ENCODE measurements around the gene NOTUM. TPM values are rescaled to one million over a fixed set of nuclear protein-coding genes. Genes with fewer than 3 reads are reported as not detected.

Gene NOTUM
- total RNA-seq, 2 experiments from 2014 or later: 0.88 to 4.4 TPM

DNA sequence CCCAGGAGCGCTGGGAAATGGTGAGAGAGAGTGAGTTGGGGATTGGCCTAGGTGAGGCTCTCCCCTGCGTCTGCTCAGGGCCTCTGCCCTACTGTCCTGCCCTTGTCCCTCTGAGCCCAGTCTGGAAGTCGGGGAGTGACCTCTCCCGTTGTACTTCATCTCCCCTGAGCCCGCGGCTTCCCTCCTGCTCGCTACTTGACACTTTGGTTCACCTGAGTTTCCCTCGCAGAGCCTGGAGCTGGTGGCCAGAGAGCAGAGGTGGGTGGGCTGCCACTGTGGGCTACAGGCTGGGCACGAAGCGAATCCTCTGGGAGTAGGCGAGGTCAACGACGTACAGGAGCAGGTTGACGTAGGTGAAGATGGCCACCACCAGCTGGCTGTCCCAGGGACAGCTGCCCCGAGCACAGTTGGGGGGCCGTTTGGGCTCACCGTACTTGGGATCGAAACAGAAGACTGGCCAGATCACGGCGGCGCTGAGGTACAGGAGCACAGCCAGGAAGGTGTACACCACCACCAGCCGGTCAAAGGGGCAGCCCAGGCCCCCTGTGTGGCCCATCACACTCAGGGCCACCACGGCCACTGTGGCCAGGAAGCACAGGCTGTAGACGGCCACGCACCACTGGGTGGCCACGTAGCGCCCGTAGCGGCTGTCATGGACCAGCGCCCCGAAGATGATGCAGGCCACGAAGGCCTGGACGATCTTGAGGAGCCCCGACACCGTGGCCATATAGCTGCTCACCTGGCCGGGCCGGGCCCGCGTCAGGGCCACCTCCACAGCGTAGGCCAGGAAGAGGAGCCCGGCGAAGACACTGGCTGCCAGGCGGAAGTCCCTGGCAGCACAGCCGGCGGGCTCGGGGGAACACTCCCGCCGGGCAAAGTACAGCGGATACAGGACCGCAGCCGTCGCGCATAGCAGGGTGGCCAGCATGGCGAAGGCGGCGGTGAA, 20.2 kb downstream of the NOTUM start:
- Histone ChIP-seq H4K20me1 (ENCODE audit: insufficient read depth, low read length) (no peaks in the 10 kb centered on the region), H3K27ac (ENCODE audit: low read depth, low read length, poor library complexity, severe bottlenecking) (no peak overlapping the region), H3K9me3 (ENCODE audit: low read length) (no peaks in the 10 kb centered on the region), H3K4me3 (ENCODE audit: low read depth, low read length, poor library complexity, severe bottlenecking) (no peak overlapping the region), H3K9me2 (ENCODE audit: insufficient read depth, low read length) (no peaks in the 10 kb centered on the region), H3K4me2 (ENCODE audit: low read length) (no peak overlapping the region), H2AFZ (ENCODE audit: low read length) (no peak overlapping the region), H3K4me1 (ENCODE audit: insufficient read depth, low read length, poor library complexity, severe bottlenecking) (peaks cover 43% of the 10 kb centered on the region), H3K79me2 (ENCODE audit: insufficient read depth, low read depth, low read length) (peaks cover 6% of the 10 kb centered on the region; the same call in 1 of the 2 replicates), H3K36me3 (ENCODE audit: insufficient read depth, low read length) (peaks cover under 1% of the 10 kb centered on the region; the same call in 1 of the 2 replicates)
- CTCF ChIA-PET (ENCODE audit: unreplicated experiment): no interaction called here
- intact Hi-C loops (cut with micrococcal nuclease; ENCODE audit: unreplicated experiment): no loop called here
- POLR2A ChIA-PET: no interaction called here
- DNase-seq (ENCODE audit: low spot score): no peak
- no TSS peak for BruUV-seq (replicated peaks)
- no peak for TF ChIP-seq EZH2phosphoT487 (IDR thresholded peaks at IDR 0.05; ENCODE audit: borderline replicate concordance, low read depth, low read length)
- TF ChIP-seq, protein P1, sequence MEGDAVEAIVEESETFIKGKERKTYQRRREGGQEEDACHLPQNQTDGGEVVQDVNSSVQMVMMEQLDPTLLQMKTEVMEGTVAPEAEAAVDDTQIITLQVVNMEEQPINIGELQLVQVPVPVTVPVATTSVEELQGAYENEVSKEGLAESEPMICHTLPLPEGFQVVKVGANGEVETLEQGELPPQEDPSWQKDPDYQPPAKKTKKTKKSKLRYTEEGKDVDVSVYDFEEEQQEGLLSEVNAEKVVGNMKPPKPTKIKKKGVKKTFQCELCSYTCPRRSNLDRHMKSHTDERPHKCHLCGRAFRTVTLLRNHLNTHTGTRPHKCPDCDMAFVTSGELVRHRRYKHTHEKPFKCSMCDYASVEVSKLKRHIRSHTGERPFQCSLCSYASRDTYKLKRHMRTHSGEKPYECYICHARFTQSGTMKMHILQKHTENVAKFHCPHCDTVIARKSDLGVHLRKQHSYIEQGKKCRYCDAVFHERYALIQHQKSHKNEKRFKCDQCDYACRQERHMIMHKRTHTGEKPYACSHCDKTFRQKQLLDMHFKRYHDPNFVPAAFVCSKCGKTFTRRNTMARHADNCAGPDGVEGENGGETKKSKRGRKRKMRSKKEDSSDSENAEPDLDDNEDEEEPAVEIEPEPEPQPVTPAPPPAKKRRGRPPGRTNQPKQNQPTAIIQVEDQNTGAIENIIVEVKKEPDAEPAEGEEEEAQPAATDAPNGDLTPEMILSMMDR (conservative IDR thresholded peaks at IDR 0.05; ENCODE audit: low read length): no peak

DNA sequence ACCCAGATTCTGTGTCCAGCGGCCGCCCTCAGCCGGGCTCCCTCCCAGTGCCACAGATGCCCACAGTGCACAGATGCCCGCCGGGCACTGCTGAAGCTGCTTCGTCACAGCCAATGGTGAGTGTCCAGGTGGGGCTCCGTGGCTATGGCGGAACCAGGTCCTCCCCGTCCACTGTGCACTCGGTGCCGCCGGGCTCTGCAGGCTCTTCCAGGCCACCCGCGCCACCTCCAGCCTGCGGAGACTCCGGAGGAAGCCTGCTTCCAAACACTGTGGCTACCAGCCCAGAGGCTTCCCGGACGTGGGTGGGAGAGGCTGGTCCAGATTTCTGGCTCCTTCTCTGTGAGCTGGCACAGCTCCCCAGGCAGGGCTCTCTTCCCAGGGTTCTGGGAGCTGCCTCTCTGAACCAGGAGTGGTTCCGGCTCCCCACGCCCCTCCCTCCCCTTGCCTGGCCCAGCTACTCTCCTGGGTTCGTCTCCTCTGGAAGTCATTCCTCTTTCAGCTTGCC, 21.1 kb downstream of the NOTUM start:
- H3K27ac ChIP-seq (ENCODE audit: low read depth, low read length, poor library complexity, severe bottlenecking): no peak overlapping the region
- CTCF ChIA-PET (ENCODE audit: unreplicated experiment): no interaction called here
- no peaks in the 10 kb centered on the region for H4K20me1 ChIP-seq (ENCODE audit: insufficient read depth, low read length)
- DNase-seq (ENCODE audit: low spot score): no peak
- H3K4me1 ChIP-seq (ENCODE audit: insufficient read depth, low read length, poor library complexity, severe bottlenecking): peaks cover 46% of the 10 kb centered on the region
- H3K4me2 ChIP-seq (ENCODE audit: low read length): no peak overlapping the region
- no peak overlapping the region for H2AFZ ChIP-seq (ENCODE audit: low read length)
- H3K9me3 ChIP-seq (ENCODE audit: low read length): no peaks in the 10 kb centered on the region
- intact Hi-C loops (cut with micrococcal nuclease; ENCODE audit: unreplicated experiment): no loop called here
- H3K79me2 ChIP-seq (ENCODE audit: insufficient read depth, low read depth, low read length): peaks cover 6% of the 10 kb centered on the region; the same call in 1 of the 2 replicates
- POLR2A ChIA-PET: no interaction called here
- no TSS peak for BruUV-seq (replicated peaks)
- H3K4me3 ChIP-seq (ENCODE audit: low read depth, low read length, poor library complexity, severe bottlenecking): no peak overlapping the region
- no peaks in the 10 kb centered on the region for H3K9me2 ChIP-seq (ENCODE audit: insufficient read depth, low read length)
- TF ChIP-seq EZH2phosphoT487 (IDR thresholded peaks at IDR 0.05; ENCODE audit: borderline replicate concordance, low read depth, low read length): no peak
- TF ChIP-seq, protein P1 (conservative IDR thresholded peaks at IDR 0.05; ENCODE audit: low read length): no peak
- H3K36me3 ChIP-seq (ENCODE audit: insufficient read depth, low read length): peaks cover 10% of the 10 kb centered on the region

GRCh38 chr17:81939218-81939617, 21.8 kb downstream of the NOTUM start:
- ChIA-PET CTCF (ENCODE audit: unreplicated experiment) (no interaction called here), POLR2A (no interaction called here)
- Histone ChIP-seq H3K4me3 (ENCODE audit: low read depth, low read length, poor library complexity, severe bottlenecking) (no peak overlapping the region), H3K4me1 (ENCODE audit: insufficient read depth, low read length, poor library complexity, severe bottlenecking) (peaks cover 46% of the 10 kb centered on the region), H3K36me3 (ENCODE audit: insufficient read depth, low read length) (peaks cover 16% of the 10 kb centered on the region), H3K9me3 (ENCODE audit: low read length) (no peaks in the 10 kb centered on the region), H3K4me2 (ENCODE audit: low read length) (no peak overlapping the region), H2AFZ (ENCODE audit: low read length) (no peak overlapping the region), H3K9me2 (ENCODE audit: insufficient read depth, low read length) (no peaks in the 10 kb centered on the region), H4K20me1 (ENCODE audit: insufficient read depth, low read length) (no peaks in the 10 kb centered on the region), H3K79me2 (ENCODE audit: insufficient read depth, low read depth, low read length) (peaks cover 6% of the 10 kb centered on the region; the same call in 1 of the 2 replicates), H3K27ac (ENCODE audit: low read depth, low read length, poor library complexity, severe bottlenecking) (no peak overlapping the region)
- BruUV-seq (replicated peaks): no TSS peak
- intact Hi-C loops (cut with micrococcal nuclease; ENCODE audit: unreplicated experiment): no loop called here
- DNase-seq (ENCODE audit: low spot score): no peak
- TF ChIP-seq, protein P1 (conservative IDR thresholded peaks at IDR 0.05; ENCODE audit: low read length): no peak
- TF ChIP-seq EZH2phosphoT487 (IDR thresholded peaks at IDR 0.05; ENCODE audit: borderline replicate concordance, low read depth, low read length): no peak
